ENCODE measurements around the gene ST8SIA5. TPM values are rescaled to one million over a fixed set of nuclear protein-coding genes. Genes with fewer than 3 reads are reported as not detected.

The ST8SIA5 gene
- total and polyA plus RNA-seq, 2 experiments from 2014 or later: not detected

DNA sequence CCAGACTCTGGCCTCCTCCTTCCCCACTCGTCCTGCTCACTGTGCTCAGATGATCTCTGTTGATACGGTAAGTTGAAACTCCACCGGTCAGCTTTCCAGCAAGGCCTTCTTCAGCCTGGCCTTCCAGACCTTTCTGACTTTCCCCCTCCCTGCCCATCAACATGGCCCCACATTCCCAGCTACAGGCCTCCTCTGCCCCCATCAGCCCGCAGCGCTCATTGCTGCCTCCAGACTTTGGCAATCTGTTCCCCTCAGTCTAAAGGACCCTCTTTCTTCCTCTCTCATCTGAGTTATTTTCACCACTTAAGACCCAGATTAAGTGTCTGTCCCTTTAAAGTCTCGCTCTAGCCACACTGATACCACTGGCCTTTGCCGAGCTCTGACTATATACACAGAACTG is 110.4 kb downstream of the ST8SIA5 start:
- no peak for TF ChIP-seq EZH2 (IDR thresholded peaks at IDR 0.05; ENCODE audit: insufficient read depth, poor library complexity, severe bottlenecking)
- no peak for TF ChIP-seq EZH2phosphoT487 (IDR thresholded peaks at IDR 0.05; ENCODE audit: insufficient read depth, low read depth)
- 46 to 55% methylated on average over 7 of the region's 7 CpGs for WGBS, 2 experiments (ENCODE audit: low coverage in 1 of 2, low lambda C conversion rate in 2 of 2, missing lambda C conversion rate in 2 of 2)
- no peak overlapping the region for H3K4me2 ChIP-seq (ENCODE audit: unreplicated experiment)
- DNase-seq: no peak
- no peak overlapping the region for H3K4me3 ChIP-seq
- H3K79me2 ChIP-seq (ENCODE audit: insufficient read depth): no peaks in the 10 kb centered on the region
- in situ Hi-C loops (cut with MboI): no loop called here
- H3K9ac ChIP-seq: no peak overlapping the region
- peaks cover 45% of the 10 kb centered on the region for H3K27me3 ChIP-seq (replicated peaks; ENCODE audit: insufficient read depth)
- H3K4me1 ChIP-seq (ENCODE audit: insufficient read depth): no peaks in the 10 kb centered on the region
- H3K9me2 ChIP-seq (ENCODE audit: insufficient read depth): no peaks in the 10 kb centered on the region
- no peaks in the 10 kb centered on the region; the same call in 1 of the 2 replicates for H4K20me1 ChIP-seq (ENCODE audit: insufficient read depth)
- no peak overlapping the region for H3K27ac ChIP-seq
- H3K36me3 ChIP-seq (ENCODE audit: low read depth): no peaks in the 10 kb centered on the region
- H3K9me3 ChIP-seq (ENCODE audit: low read depth): no peaks in the 10 kb centered on the region
- no peaks in the 10 kb centered on the region for H3F3A ChIP-seq (ENCODE audit: insufficient read depth)
- H2AFZ ChIP-seq: no peak overlapping the region

DNA sequence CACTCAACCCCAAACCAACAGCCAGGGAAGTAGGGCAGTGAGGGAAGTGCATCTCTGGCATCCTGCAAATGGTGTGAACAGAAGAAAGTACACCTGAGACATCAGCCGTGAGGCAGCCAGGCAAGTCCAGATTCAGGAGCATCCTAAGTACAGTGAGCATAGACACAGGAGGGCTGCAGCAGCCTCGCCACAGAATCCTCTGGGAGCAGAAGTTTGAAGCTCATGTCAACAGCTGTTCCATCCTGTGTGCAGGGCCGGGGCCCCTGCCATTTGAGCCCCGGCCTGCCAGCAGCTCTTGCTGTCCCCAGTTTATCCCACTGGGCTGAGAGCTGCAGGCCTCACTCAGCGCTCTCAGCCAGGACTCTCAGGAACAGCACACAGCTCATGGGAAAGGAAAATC is 114.3 kb downstream of the ST8SIA5 start:
- WGBS, 2 experiments (ENCODE audit: low coverage in 1 of 2, low lambda C conversion rate in 2 of 2, missing lambda C conversion rate in 2 of 2): 35 to 41% methylated on average over 5 of the region's 5 CpGs
- Histone ChIP-seq H4K20me1 (ENCODE audit: insufficient read depth) (no peaks in the 10 kb centered on the region; the same call in 1 of the 2 replicates), H3K4me1 (ENCODE audit: insufficient read depth) (no peaks in the 10 kb centered on the region), H3K27me3 (replicated peaks; ENCODE audit: insufficient read depth) (peaks cover 30% of the 10 kb centered on the region), H3K9me3 (ENCODE audit: low read depth) (no peaks in the 10 kb centered on the region), H3K36me3 (ENCODE audit: low read depth) (no peaks in the 10 kb centered on the region), H3F3A (ENCODE audit: insufficient read depth) (no peaks in the 10 kb centered on the region), H3K4me3 (no peak overlapping the region), H3K27ac (no peak overlapping the region), H3K9me2 (ENCODE audit: insufficient read depth) (no peaks in the 10 kb centered on the region), H3K79me2 (ENCODE audit: insufficient read depth) (no peaks in the 10 kb centered on the region), H3K4me2 (ENCODE audit: unreplicated experiment) (no peak overlapping the region), H2AFZ (no peak overlapping the region), H3K9ac (no peak overlapping the region)
- TF ChIP-seq EZH2phosphoT487 (IDR thresholded peaks at IDR 0.05; ENCODE audit: insufficient read depth, low read depth) (no peak), EZH2 (IDR thresholded peaks at IDR 0.05; ENCODE audit: insufficient read depth, poor library complexity, severe bottlenecking) (no peak)
- DNase-seq: no peak
- in situ Hi-C loops (cut with MboI): no loop called here

GRCh38 chr18:46641917-46642316 is 114.9 kb downstream of the ST8SIA5 start:
- Histone ChIP-seq H3K4me2 (ENCODE audit: unreplicated experiment) (no peak overlapping the region), H3K79me2 (ENCODE audit: insufficient read depth) (no peaks in the 10 kb centered on the region), H4K20me1 (ENCODE audit: insufficient read depth) (no peaks in the 10 kb centered on the region; the same call in 1 of the 2 replicates), H3F3A (ENCODE audit: insufficient read depth) (no peaks in the 10 kb centered on the region), H3K36me3 (ENCODE audit: low read depth) (no peaks in the 10 kb centered on the region), H3K9me2 (ENCODE audit: insufficient read depth) (no peaks in the 10 kb centered on the region), H3K27ac (no peak overlapping the region), H3K4me1 (ENCODE audit: insufficient read depth) (no peaks in the 10 kb centered on the region), H3K4me3 (no peak overlapping the region), H2AFZ (no peak overlapping the region), H3K27me3 (replicated peaks; ENCODE audit: insufficient read depth) (peaks cover 30% of the 10 kb centered on the region), H3K9ac (no peak overlapping the region), H3K9me3 (ENCODE audit: low read depth) (no peaks in the 10 kb centered on the region)
- in situ Hi-C loops (cut with MboI): no loop called here
- peak; percentile 35 for DNase-seq
- TF ChIP-seq EZH2 (IDR thresholded peaks at IDR 0.05; ENCODE audit: insufficient read depth, poor library complexity, severe bottlenecking) (no peak), EZH2phosphoT487 (IDR thresholded peaks at IDR 0.05; ENCODE audit: insufficient read depth, low read depth) (no peak)
- 36 to 41% methylated on average over 7 of the region's 7 CpGs for WGBS, 2 experiments (ENCODE audit: low coverage in 1 of 2, low lambda C conversion rate in 2 of 2, missing lambda C conversion rate in 2 of 2)

- H3K9me2 ChIP-seq (ENCODE audit: insufficient read depth): no peaks in the 10 kb centered on the region
- no peak overlapping the region for H3K27ac ChIP-seq
- WGBS, 2 experiments (ENCODE audit: low coverage in 1 of 2, low lambda C conversion rate in 2 of 2, missing lambda C conversion rate in 2 of 2): 53 to 61% methylated on average over 6 of the region's 6 CpGs
- no peak overlapping the region for H2AFZ ChIP-seq
- H3K79me2 ChIP-seq (ENCODE audit: insufficient read depth): no peaks in the 10 kb centered on the region
- no peak overlapping the region for H3K9ac ChIP-seq
- in situ Hi-C loops (cut with MboI): no loop called here
- no peaks in the 10 kb centered on the region; the same call in 1 of the 2 replicates for H4K20me1 ChIP-seq (ENCODE audit: insufficient read depth)
- TF ChIP-seq EZH2 (IDR thresholded peaks at IDR 0.05; ENCODE audit: insufficient read depth, poor library complexity, severe bottlenecking) (no peak), EZH2phosphoT487 (IDR thresholded peaks at IDR 0.05; ENCODE audit: insufficient read depth, low read depth) (no peak)
- H3K36me3 ChIP-seq (ENCODE audit: low read depth): no peaks in the 10 kb centered on the region
- no peak overlapping the region for H3K4me3 ChIP-seq
- H3K4me1 ChIP-seq (ENCODE audit: insufficient read depth): no peaks in the 10 kb centered on the region
- no peaks in the 10 kb centered on the region for H3F3A ChIP-seq (ENCODE audit: insufficient read depth)
- peaks cover 8% of the 10 kb centered on the region for H3K27me3 ChIP-seq (replicated peaks; ENCODE audit: insufficient read depth)
- DNase-seq: no peak
- no peak overlapping the region for H3K4me2 ChIP-seq (ENCODE audit: unreplicated experiment)
- H3K9me3 ChIP-seq (ENCODE audit: low read depth): no peaks in the 10 kb centered on the region
These were observed 117.5 kb downstream of the ST8SIA5 start for GRCh38 chr18:46639386-46639785.

Measured in GM23248 (cell line).